GM12878 (cell line): Measurements from ENCODE around the gene BLOC1S2. TPM values are rescaled to one million over a fixed set of nuclear protein-coding genes. Genes with fewer than 3 reads are reported as not detected.

ENCODE experiments used
- ATF7 ChIP-seq: fragments of 450-650 bp; IDR thresholded peaks from 2 replicates; pipeline ENCODE4 v1.6.1; 2016; ENCODE audit warnings: low read depth, mild to moderate bottlenecking
- CHD4 ChIP-seq: fragments of 200-600 bp; sonication (generic); IDR thresholded peaks from 2 replicates; pipeline ENCODE4 v1.6.1; 2016; ENCODE audit warnings: mild to moderate bottlenecking
- EZH2 ChIP-seq: IDR thresholded peaks from 2 replicates; pipeline ENCODE4 v1.6.1; 2012; ENCODE audit warnings: low read depth, mild to moderate bottlenecking, control low read depth, inconsistent platforms, low read length, borderline replicate concordance; ENCODE audit not compliant: control insufficient read depth
- FOXM1 ChIP-seq: IDR thresholded peaks from 2 replicates; pipeline ENCODE4 v1.6.1; 2012; ENCODE audit warnings: low read depth, mild to moderate bottlenecking, inconsistent platforms, low read length, moderate library complexity
- JUNB ChIP-seq: IDR thresholded peaks from 2 replicates; pipeline ENCODE4 v1.6.1; 2016; ENCODE audit warnings: antibody characterized with exemption, mild to moderate bottlenecking
- MEF2B ChIP-seq: fragments of 450-650 bp; IDR thresholded peaks from 2 replicates; pipeline ENCODE4 v1.6.1; 2018; ENCODE audit warnings: mild to moderate bottlenecking, moderate library complexity; ENCODE audit not compliant: partially characterized antibody, poor library complexity, severe bottlenecking
- MYB ChIP-seq: fragments of 150-350 bp; IDR thresholded peaks from 2 replicates; pipeline ENCODE4 v1.6.1; 2014; ENCODE audit warnings: mild to moderate bottlenecking, low read depth, low read length, borderline replicate concordance
- NFXL1 ChIP-seq: fragments of 450-650 bp; IDR thresholded peaks from 2 replicates; pipeline ENCODE4 v1.6.1; 2017; ENCODE audit warnings: antibody characterized with exemption, mild to moderate bottlenecking, borderline replicate concordance
- NFYB ChIP-seq: IDR thresholded peaks from 2 replicates; pipeline ENCODE4 v1.6.1; 2011; ENCODE audit warnings: low read depth, mild to moderate bottlenecking, low read length, improper control_type of control experiment, moderate library complexity; ENCODE audit not compliant: insufficient read depth
- POLR2A ChIP-seq: IDR thresholded peaks from 2 replicates; pipeline ENCODE4 v1.6.1; 2011; ENCODE audit warnings: low read depth, mild to moderate bottlenecking, low read length
- POLR2AphosphoS2 ChIP-seq: IDR thresholded peaks from 2 replicates; pipeline ENCODE4 v1.6.1; 2011; ENCODE audit warnings: low read depth, mild to moderate bottlenecking, low read length, improper control_type of control experiment, moderate library complexity
- RAD51 ChIP-seq: fragments of 450-650 bp; IDR thresholded peaks from 2 replicates; pipeline ENCODE4 v1.6.1; 2016; ENCODE audit warnings: moderate library complexity, mild to moderate bottlenecking, inconsistent platforms
- REST ChIP-seq: IDR thresholded peaks from 2 replicates; pipeline ENCODE4 v1.6.1; 2012; ENCODE audit warnings: mild to moderate bottlenecking, low read depth, low read length
- RUNX3 ChIP-seq: IDR thresholded peaks from 2 replicates; pipeline ENCODE4 v1.6.1; 2012; ENCODE audit warnings: low read length, inconsistent platforms
- SP1 ChIP-seq: IDR thresholded peaks from one replicate; pipeline ENCODE4 v1.6.1; 2011; ENCODE audit warnings: low read depth, low read length
- SUPT20H ChIP-seq: IDR thresholded peaks from 2 replicates; pipeline ENCODE4 v1.6.1; 2011; ENCODE audit warnings: low read depth, mild to moderate bottlenecking, low read length, moderate library complexity, borderline replicate concordance; ENCODE audit not compliant: control insufficient read depth
- TBL1XR1 ChIP-seq: IDR thresholded peaks from 2 replicates; pipeline ENCODE4 v1.6.1; 2012; ENCODE audit warnings: low read depth, low read length, improper control_type of control experiment
- WRNIP1 ChIP-seq: IDR thresholded peaks from 2 replicates; pipeline ENCODE4 v1.6.1; 2011; ENCODE audit warnings: low read depth, low read length, improper control_type of control experiment, borderline replicate concordance
- ZBTB11 ChIP-seq: fragments of 450-650 bp; formaldehyde crosslinking; IDR thresholded peaks from 2 replicates; pipeline ENCODE4 v1.5.0; 2022; ENCODE audit warnings: mild to moderate bottlenecking, missing genetic modification characterization
- polyA plus RNA-seq, 11 experiments: library from polyadenylated mRNA; depleted of rRNA in 4 of 11; unstranded in 6 of 11; stranded (reverse) in 5 of 11; fragments of >200 nt; fragmentation: Nextera tagmentation in 4 of 11; fragmentation: Illumina TruSeq in 1 of 11; extraction: Ambion mirVana in 4 of 11; extraction: Trizol in 1 of 11; gene quantifications; 1 replicate in 1 of 11; 2 replicates in 10 of 11; pipeline versions ENCODE4 v1.2.1 to v1.2.3, GENCODE V29; 2011 to 2016; ENCODE audit warnings: inconsistent platforms in 2 of 11, missing spikeins in 2 of 11, low read depth in 1 of 11
- total RNA-seq, 4 experiments: library from RNA; depleted of rRNA in 3 of 4; stranded (reverse); fragments of >200 nt in 3 of 4; fragmentation: Illumina TruSeq in 1 of 4; extraction: Trizol in 1 of 4; gene quantifications; 2 replicates each; pipeline versions ENCODE4 v1.2.1 to v1.2.3, GENCODE V29; 2013 to 2021
- TF ChIP-seq, protein P1 (sequence below): fragments of 450-650 bp; IDR thresholded peaks from 2 replicates; pipeline ENCODE4 v1.6.1; 2017; ENCODE audit warnings: antibody characterized with exemption, mild to moderate bottlenecking, moderate library complexity

The BLOC1S2 gene
- total and polyA plus RNA-seq, 10 of the 15 experiments (the other 5 are each of a cell fraction or from before 2014, with no cell fraction given): 58.6 to 164 (median 79.5) TPM

GRCh38 chr10:100267239-100268104 lies 19.0 kb downstream of the BLOC1S2 start, which contains the start of gene CWF19L1 (continued):
- TF ChIP-seq REST: no peak
- TF ChIP-seq POLR2AphosphoS2: peak; percentile 58; the same call in 1 of the 2 replicates
- TF ChIP-seq POLR2A: peak; percentile 84
- peak; percentile 69 for TF ChIP-seq SP1
- TF ChIP-seq ZBTB11: no peak
- peak; percentile 59 for TF ChIP-seq RUNX3
- no peak for TF ChIP-seq WRNIP1
- TF ChIP-seq, protein P1, sequence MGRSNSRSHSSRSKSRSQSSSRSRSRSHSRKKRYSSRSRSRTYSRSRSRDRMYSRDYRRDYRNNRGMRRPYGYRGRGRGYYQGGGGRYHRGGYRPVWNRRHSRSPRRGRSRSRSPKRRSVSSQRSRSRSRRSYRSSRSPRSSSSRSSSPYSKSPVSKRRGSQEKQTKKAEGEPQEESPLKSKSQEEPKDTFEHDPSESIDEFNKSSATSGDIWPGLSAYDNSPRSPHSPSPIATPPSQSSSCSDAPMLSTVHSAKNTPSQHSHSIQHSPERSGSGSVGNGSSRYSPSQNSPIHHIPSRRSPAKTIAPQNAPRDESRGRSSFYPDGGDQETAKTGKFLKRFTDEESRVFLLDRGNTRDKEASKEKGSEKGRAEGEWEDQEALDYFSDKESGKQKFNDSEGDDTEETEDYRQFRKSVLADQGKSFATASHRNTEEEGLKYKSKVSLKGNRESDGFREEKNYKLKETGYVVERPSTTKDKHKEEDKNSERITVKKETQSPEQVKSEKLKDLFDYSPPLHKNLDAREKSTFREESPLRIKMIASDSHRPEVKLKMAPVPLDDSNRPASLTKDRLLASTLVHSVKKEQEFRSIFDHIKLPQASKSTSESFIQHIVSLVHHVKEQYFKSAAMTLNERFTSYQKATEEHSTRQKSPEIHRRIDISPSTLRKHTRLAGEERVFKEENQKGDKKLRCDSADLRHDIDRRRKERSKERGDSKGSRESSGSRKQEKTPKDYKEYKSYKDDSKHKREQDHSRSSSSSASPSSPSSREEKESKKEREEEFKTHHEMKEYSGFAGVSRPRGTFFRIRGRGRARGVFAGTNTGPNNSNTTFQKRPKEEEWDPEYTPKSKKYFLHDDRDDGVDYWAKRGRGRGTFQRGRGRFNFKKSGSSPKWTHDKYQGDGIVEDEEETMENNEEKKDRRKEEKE: no peak
- TF ChIP-seq JUNB: no peak
- no peak for TF ChIP-seq CHD4
- no peak for TF ChIP-seq TBL1XR1
- no peak for TF ChIP-seq MYB
- peak; percentile 23 for TF ChIP-seq MEF2B
- no peak for TF ChIP-seq FOXM1
- no peak for TF ChIP-seq SUPT20H
- TF ChIP-seq EZH2: no peak
- peak; percentile 79 for TF ChIP-seq NFYB
- 0 out of 2 replicates have a peak, but pooled peaks have one; percentile 13 for TF ChIP-seq RAD51
- TF ChIP-seq ATF7: peak; percentile 66
- no peak for TF ChIP-seq NFXL1
